HL-60 (cell line): ENCODE results near the gene PIK3CB.

Experiments
- DNase-seq, 2 experiments: peaks; one replicate each; pipeline ENCODE4 v3.0.0-alpha.2; 2010 to 2020; ENCODE audit warnings: low read depth in 1 of 2, low spot score in 1 of 2
- H3K27ac ChIP-seq: fragments of 250-450 bp; sonication (Bioruptor Pico); replicated peaks from 2 replicates; pipeline ENCODE4 v1.5.1; 2020; ENCODE audit warnings: mild to moderate bottlenecking, moderate library complexity
- H3K27me3 ChIP-seq: fragments of 250-450 bp; sonication (Bioruptor Pico); 2 replicates; pipeline ENCODE4 v1.5.1; 2021; ENCODE audit warnings: mild to moderate bottlenecking, moderate library complexity; ENCODE audit not compliant: insufficient read depth, poor library complexity, severe bottlenecking
- H3K4me3 ChIP-seq: replicated peaks from 2 replicates; pipeline ENCODE4 v1.5.1; 2011; ENCODE audit warnings: mild to moderate bottlenecking, control low read depth, low read length; ENCODE audit not compliant: insufficient read depth
- GABPA ChIP-seq: IDR thresholded peaks from 2 replicates; pipeline ENCODE4 v1.6.1; 2012; ENCODE audit warnings: low read depth
- POLR2AphosphoS5 ChIP-seq: IDR thresholded peaks from 2 replicates; pipeline ENCODE4 v1.6.1; 2012; ENCODE audit warnings: low read depth
- SPI1 ChIP-seq: IDR thresholded peaks from 2 replicates; pipeline ENCODE4 v1.6.1; 2012; ENCODE audit warnings: low read depth, mild to moderate bottlenecking, borderline replicate concordance
- TF ChIP-seq, protein P1 (sequence below): IDR thresholded peaks from 2 replicates; pipeline ENCODE4 v1.6.1; 2012; ENCODE audit warnings: low read depth; ENCODE audit not compliant: insufficient replicate concordance
- TF ChIP-seq, protein P2 (sequence below): IDR thresholded peaks from one replicate; pipeline ENCODE4 v1.5.1; 2011; ENCODE audit warnings: low read length, control low read depth, inconsistent platforms; ENCODE audit not compliant: insufficient read depth

Gene PIK3CB

GRCh38 chr3:138690036-138690435 is 144.7 kb downstream of the PIK3CB start:
- no peak overlapping the region for H3K27ac ChIP-seq
- DNase-seq = no peak
- TF ChIP-seq, protein P1, sequence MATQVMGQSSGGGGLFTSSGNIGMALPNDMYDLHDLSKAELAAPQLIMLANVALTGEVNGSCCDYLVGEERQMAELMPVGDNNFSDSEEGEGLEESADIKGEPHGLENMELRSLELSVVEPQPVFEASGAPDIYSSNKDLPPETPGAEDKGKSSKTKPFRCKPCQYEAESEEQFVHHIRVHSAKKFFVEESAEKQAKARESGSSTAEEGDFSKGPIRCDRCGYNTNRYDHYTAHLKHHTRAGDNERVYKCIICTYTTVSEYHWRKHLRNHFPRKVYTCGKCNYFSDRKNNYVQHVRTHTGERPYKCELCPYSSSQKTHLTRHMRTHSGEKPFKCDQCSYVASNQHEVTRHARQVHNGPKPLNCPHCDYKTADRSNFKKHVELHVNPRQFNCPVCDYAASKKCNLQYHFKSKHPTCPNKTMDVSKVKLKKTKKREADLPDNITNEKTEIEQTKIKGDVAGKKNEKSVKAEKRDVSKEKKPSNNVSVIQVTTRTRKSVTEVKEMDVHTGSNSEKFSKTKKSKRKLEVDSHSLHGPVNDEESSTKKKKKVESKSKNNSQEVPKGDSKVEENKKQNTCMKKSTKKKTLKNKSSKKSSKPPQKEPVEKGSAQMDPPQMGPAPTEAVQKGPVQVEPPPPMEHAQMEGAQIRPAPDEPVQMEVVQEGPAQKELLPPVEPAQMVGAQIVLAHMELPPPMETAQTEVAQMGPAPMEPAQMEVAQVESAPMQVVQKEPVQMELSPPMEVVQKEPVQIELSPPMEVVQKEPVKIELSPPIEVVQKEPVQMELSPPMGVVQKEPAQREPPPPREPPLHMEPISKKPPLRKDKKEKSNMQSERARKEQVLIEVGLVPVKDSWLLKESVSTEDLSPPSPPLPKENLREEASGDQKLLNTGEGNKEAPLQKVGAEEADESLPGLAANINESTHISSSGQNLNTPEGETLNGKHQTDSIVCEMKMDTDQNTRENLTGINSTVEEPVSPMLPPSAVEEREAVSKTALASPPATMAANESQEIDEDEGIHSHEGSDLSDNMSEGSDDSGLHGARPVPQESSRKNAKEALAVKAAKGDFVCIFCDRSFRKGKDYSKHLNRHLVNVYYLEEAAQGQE = no peak
- TF ChIP-seq POLR2AphosphoS5 = no peak
- TF ChIP-seq GABPA = no peak
- TF ChIP-seq, protein P2, sequence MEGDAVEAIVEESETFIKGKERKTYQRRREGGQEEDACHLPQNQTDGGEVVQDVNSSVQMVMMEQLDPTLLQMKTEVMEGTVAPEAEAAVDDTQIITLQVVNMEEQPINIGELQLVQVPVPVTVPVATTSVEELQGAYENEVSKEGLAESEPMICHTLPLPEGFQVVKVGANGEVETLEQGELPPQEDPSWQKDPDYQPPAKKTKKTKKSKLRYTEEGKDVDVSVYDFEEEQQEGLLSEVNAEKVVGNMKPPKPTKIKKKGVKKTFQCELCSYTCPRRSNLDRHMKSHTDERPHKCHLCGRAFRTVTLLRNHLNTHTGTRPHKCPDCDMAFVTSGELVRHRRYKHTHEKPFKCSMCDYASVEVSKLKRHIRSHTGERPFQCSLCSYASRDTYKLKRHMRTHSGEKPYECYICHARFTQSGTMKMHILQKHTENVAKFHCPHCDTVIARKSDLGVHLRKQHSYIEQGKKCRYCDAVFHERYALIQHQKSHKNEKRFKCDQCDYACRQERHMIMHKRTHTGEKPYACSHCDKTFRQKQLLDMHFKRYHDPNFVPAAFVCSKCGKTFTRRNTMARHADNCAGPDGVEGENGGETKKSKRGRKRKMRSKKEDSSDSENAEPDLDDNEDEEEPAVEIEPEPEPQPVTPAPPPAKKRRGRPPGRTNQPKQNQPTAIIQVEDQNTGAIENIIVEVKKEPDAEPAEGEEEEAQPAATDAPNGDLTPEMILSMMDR = no peak
- TF ChIP-seq SPI1 = no peak
- no peak overlapping the region for H3K4me3 ChIP-seq
- H3K27me3 ChIP-seq = no peaks in the 10 kb centered on the region

- Histone ChIP-seq H3K27ac (no peak overlapping the region), H3K4me3 (no peak overlapping the region), H3K27me3 (no peaks in the 10 kb centered on the region)
- TF ChIP-seq SPI1 (no peak), GABPA (no peak), POLR2AphosphoS5 (no peak)
- TF ChIP-seq, protein P2 = no peak
- TF ChIP-seq, protein P1 = no peak
- no peak for DNase-seq
These were observed 145.8 kb downstream of the PIK3CB start for GRCh38 chr3:138688871-138689299.

DNA sequence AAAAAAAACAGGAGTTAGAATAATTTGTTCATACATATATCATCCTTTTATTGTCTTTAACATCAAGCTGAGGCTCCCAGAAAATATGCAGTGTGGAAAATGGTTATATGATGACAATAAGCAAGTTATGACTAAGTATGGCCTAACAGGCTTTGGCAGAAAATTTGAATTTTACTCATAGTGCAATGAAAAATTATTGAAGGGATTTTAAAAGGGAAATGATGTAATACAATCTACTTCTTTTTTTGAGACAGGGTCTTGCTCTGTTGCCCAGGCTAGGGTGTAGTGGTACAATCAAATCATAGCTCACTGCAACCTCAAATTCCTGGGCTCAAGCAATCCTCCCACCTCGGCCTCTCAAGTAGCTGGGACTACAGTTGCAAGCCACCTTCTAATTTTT is 147.5 kb downstream of the PIK3CB start:
- Histone ChIP-seq H3K4me3 (no peak overlapping the region), H3K27ac (peak overlapping the region; percentile 12), H3K27me3 (no peaks in the 10 kb centered on the region)
- TF ChIP-seq, protein P1 = no peak
- TF ChIP-seq POLR2AphosphoS5 = no peak
- TF ChIP-seq, protein P2 = no peak
- no peak for TF ChIP-seq GABPA
- TF ChIP-seq SPI1 = no peak
- DNase-seq = no peak
